Measurements from ENCODE around the gene CHGA.

The CHGA gene

DNA sequence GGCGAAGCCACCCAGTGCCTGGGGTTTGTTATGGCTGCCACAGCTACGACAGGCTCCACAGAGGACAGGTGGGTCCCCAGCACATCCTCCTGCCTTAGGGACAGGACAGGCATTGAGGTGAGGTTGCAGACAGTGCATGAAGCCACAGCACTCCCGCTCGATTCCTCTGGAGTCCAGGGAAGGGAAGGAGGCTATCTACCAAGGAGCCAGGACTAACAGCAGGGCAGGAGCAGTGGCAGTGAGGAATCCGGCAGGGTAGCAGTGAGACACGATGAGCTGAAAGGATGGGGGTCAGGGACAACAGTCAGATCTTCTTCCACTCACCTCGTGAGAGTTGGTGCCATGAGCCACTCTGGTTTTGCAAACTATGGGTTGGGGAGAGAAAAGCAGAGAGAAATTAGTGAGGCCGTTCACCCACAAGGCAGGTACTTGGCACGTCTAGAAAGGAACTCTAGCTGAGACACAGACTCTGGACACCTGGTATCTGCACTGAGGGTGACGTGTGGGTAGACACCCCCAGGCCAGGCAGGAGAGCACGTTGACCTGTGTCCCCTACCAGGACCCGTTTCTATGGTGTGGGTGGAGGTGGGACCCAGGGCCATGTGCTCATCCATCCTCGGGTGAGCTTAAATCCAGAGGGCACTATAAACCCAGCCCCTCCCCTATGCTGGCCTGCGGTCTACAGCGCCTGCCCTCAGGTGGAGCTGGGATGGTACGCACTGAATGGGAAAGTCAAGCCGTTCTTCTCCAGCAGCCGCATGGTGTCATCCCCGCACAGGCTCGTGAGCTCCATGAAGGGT, 39.3 kb downstream of the CHGA start:
- DNase-seq, result no peak

DNA sequence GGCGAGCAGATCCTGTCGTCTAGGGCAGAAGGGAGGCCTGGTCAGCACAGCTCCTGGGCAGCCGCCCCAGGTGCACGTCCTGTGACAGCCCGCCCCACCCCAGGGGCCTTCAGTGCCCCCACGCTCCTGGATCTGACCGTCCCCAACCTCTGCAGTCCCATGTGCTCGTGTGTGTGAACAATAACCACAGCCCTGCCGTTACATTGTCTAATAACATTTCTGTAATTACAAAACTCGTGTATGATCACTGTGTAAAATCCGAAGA, 39.8 kb downstream of the CHGA start:
- no peak for DNase-seq

DNA sequence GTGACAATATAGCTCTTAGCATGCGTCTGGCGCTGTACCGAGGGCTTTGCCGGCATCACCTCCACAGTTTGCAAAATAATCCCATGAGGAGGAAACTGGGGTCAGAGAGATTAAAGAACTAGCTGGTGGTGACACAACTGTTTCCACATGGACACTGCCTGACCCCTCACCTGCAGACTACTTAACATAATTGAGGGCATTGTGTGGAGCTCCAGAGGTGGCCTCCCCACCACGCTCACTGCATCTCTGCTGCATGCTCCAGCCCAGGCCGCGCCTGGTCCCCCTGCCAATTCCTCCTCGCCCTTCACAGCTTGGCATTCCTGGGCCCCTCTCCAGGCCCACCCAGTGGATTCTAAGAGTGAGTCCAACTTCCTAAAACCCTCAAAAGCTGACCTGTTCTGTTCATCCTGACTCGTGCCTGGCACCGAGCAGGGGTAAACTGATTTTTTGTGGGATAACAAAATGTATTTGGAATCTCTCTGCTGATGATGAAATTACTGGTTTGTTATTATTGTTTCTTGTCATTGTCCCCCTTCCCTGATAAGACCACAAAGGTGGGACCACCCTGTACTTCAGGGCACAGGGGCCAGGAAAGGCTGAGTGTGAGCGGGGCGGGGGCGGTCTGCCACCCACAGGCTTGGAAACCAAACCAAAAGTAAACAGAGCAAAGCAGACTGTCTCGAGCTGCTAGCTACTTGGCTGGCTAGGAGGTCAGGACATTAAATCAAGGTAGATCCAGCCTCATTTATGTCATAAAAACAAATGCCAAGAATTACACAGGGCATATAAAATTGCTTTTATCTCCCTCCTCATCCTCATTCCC, 40.6 kb downstream of the CHGA start:
- DNase-seq, result no peak

DNA sequence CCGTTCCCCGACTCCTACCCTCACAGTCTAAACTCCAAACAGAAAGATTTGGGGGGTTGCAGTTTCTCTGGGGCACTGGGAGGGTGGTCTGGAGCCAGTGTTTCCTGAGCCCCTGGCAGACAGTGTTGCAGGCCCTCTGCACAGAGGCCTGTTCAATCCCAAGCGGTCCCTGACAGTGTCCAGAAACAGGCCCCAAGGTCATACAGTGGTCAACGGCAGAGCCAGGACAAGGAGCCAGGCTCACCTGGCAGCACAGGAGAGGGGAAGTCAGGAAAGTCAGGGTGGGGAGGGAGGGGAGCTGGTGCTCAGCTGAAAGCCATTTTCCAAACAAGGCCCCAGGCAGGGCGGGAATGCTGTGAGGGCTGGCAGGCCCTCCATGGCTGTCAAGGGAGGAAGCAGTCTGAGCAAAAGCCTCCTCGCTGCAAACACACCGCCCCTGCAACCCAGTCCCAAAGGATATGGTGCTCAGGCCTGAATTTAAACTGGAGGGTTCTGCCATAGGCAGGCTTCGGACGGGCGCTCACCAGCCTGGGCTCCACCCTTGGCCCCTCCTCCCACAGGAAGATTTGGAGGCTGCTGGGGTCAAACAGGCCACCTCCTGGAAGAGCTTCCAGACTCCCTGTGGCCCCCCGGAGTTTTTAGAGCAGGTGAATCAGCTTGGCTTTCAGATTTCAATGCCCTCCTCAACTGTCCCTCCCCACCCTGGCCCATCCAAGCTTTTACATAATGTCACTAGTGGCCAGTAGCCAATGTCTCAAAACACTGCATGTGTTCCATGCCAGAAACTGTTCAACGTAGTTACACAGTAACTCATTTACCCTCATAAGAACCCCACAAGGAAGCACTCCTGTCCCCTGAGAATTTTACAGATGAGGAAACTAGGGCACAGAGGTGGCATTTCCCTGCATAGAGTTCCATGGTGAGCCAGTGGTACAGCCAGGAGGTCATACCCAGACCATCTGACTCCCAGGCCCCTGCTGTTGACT, 41.5 kb downstream of the CHGA start:
- no peak for DNase-seq

DNA sequence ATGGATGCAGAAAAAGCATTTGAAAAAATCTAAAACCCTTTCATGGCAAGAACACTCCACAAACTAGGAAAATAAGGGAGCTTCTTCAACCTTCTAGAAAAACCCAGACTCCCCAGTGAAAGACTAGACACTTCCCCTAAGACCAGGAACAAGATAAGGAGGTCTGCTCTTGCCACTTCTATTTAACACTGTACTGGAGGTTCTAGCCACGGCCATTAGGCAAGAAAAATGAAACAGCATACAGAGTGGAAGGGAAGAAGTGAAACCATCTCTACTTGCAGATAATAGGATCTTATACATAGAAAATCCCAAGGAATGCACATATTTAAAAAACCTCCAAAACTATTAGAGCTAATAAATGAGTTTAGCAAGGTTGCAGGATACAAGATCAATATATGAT, 42.3 kb downstream of the CHGA start:
- no peak for DNase-seq

DNA sequence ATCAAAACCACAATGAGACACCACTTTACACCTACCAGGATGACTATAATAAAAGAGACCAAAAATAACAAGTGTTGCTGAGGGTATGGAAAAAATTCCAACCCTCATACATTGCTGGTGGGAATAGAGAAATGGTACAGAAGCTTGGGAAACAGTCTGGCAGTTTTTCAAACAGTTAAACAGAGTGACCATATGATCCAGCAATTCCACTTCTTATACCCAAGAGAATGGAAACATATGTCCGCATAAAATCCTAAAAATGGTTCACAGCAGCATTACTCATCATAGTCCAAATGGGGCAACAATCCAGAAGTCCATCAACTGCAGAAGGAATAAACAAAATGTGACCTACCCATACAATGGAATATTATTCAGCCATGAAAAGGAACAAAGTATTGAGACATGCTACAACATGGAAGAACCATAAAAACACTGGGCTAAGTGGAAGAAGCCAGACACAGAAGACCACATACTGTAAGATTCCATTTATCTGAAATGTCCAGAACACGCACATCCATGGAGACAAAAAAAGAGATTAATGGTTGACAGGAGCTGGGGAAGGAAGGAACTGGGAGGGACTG, 44.5 kb downstream of the CHGA start:
- no peak for DNase-seq

- DNase-seq, result no peak
These were observed 45.5 kb downstream of the CHGA start for GRCh38 chr14:92968291-92969020.

GRCh38 chr14:92969430-92969829, 46.5 kb downstream of the CHGA start:
- no peak for DNase-seq

DNA sequence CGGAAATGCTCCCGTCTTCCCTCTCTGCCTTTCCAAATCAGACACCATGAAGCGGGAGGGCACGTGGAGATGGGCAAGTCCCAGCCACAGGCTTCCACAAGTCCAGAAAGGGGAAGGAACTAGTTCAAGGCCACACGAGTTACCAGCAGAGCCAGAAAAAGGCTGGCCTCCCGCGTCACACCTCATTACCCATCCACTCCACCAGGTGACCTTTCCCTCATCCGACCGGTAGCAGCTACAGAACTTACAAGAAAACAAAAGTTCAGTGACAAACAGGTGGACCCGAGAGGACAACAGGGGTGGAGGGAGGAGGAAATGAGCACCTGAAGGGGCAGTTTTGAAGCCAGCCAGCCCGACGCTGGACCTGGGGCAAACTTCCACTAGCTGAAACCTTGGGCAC, 46.9 kb downstream of the CHGA start:
- DNase-seq, result no peak

GRCh38 chr14:92970271-92970670, 47.3 kb downstream of the CHGA start:
- DNase-seq, result no peak

DNA sequence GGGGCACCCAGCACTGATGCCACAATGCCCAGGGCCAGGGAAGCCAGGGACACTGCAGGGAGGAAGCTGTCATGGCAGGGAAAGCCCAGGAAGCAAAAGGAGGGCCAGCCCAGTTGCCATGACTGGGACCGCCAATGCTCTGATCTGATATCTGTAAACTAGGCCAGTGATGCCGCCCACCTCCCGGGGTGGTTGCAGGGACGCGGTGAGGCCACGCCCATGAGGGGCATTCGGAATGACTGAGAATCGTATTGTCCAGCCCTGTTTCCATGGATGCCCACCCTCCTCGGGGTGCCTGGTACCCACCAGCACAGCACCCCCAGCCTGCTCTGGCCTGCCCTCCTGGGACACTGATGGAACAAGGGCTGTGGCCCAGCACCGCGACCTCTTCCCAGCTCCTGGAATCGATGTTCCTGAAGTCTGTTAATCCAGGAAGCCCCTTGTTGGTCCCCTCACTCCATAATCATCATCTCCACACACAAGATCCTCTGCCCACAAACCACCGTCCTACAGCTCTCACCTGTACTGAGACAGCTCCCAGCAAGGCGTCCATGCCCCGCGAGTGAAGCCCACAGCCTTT, 48.7 kb downstream of the CHGA start:
- no peak for DNase-seq

- DNase-seq, result peak in 2 of 3 donors; percentile 24 to 42
These were observed 50.4 kb downstream of the CHGA start for GRCh38 chr14:92973261-92973797.

DNA sequence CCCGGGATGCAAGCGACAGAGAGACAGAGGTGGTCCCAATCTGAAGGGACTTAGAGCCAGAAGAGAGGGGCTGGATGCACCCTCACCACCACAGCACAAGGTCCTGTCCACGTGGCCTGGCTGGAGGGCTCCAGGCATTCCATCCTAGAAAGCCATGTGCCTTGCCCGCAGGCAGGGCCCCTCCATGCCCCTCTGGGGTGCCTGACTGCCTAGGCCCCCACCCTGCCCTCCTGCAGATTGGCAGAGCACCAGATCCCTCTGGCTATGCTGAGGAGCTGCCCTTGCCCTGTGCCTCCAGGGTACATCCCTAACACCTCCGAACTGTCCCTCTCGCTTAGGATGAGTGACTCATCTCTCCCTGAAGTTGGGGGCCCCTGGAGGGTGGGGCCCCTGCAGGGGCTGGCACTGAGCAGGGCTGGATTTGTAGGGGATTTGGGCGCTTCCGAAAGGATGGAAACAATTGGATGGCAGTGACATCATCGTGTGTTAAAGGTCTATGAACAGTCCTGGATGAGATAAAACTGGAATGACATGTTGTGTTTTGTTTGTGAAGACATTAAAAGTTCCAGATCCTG, 50.9 kb downstream of the CHGA start:
- no peak for DNase-seq

GRCh38 chr14:92974541-92975345, 51.8 kb downstream of the CHGA start:
- DNase-seq, result no peak

GRCh38 chr14:92976268-92976667, 53.3 kb downstream of the CHGA start:
- no peak for DNase-seq

DNA sequence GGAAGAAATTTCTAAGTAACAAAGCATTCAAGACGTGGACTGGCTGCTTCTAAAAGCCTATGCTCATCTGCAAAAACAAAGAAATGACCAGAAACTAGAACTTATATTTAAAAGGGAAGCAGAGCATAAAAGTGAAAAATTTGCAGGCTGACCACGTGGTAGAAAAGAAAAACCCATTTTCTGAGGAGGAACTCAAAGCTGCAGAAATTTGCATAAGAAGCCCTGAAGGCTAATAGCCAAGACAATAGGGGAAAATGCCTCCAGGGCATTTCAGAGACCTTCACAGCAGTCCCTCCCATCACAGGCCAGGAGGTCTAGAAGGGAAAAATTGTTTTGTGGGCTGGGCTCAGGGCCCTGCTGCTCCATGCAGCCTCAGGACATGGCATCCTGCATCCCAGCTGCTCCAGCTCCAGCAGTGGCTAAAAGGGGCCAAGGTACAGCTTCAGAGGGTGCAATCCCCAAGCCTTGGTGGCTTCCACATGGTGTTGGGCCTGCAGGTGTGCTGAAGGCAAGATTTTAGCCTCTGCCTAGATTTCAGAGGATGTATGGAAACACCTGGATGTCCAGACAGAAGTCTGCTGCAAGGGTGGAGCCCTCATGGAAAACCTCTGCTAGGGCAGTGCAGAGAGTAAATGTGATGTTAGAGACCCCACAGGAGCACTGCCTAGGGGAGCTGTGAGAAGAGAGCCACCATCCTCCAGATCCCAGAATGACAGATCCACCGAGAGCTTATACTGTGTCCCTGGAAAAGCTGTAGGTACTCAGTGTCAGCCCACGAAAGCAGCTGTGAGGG, 55.5 kb downstream of the CHGA start:
- DNase-seq, result peak; percentile 47 to 73 (median 60)

DNA sequence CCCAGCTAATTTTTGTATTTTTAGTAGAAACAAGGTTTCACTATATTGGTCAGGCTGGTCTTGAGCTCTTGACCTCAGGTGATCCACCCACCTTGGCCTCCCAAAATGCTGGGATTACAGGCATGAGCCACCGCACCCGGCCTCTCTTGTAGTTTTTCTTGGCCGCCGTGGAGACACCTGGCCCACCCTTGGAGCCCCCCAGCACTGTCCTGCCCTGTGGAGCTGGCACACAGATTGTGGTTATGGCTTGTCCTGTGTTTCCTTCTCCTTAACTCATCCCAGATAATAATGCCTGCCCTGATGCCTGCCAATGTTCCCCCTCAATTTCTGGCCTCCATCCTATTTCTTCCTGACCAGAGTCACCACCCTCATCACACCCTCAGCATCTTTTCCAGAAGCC, 57.9 kb downstream of the CHGA start:
- no peak for DNase-seq

- DNase-seq, result no peak
These were observed 58.8 kb downstream of the CHGA start for GRCh38 chr14:92981726-92982125.

GRCh38 chr14:92982956-92983355, 60.0 kb downstream of the CHGA start:
- DNase-seq, result no peak

Data from suppressor macrophage treated with lipopolysaccharide for 1 hour (primary cell).